ENCODE measurements around the gene SFRP4. TPM values are rescaled to one million over a fixed set of nuclear protein-coding genes. Genes with fewer than 3 reads are reported as not detected.

Gene SFRP4
- total RNA-seq, 4 donors from 2014 or later, result 3.0 to 11.3 (median 6.8) TPM

DNA sequence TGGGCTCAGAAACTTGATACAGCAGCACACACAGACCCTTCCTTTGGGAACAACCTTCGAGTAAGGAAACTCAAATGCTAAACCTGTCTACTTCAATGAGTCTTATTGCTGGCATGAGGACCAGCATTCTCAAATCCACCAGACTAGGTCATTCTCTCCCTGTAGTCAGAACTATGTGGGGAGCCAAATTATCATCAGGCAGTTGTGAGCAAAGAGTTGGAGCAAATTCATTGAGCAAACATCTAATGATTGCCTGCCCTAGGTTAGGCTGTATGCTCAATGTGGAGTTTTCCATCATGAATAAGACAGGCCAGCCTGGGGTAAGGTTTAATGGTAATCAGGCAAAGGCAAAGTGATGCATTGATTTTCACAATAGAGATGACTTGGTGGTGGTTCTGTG lies 7.4 kb upstream of the SFRP4 start:
- intact Hi-C loops (cut with DNase I), result no loop called here
- peaks cover 0 to 11% (median 0%) of the 10 kb centered on the region in 4 donors for H3K27me3 ChIP-seq
- H3K27ac ChIP-seq (replicated peaks in 1 of 4), result peak overlapping the region; percentile 8 to 52 (median 48)
- WGBS, result 73% methylated on average over 1 of the region's 1 CpG
- peaks cover 0 to 15% (median 3%) of the 10 kb centered on the region in 4 donors for H3K9me3 ChIP-seq
- H3K4me1 ChIP-seq, result peaks cover 9 to 45% (median 43%) of the 10 kb centered on the region in 4 donors
- TF ChIP-seq POLR2AphosphoS5 (IDR thresholded peaks at IDR 0.05) (no peak), EP300 (IDR thresholded peaks at IDR 0.05) (no peak), POLR2A (IDR thresholded peaks at IDR 0.05; ENCODE audit: low read depth) (no peak)
- TF ChIP-seq, protein P1, sequence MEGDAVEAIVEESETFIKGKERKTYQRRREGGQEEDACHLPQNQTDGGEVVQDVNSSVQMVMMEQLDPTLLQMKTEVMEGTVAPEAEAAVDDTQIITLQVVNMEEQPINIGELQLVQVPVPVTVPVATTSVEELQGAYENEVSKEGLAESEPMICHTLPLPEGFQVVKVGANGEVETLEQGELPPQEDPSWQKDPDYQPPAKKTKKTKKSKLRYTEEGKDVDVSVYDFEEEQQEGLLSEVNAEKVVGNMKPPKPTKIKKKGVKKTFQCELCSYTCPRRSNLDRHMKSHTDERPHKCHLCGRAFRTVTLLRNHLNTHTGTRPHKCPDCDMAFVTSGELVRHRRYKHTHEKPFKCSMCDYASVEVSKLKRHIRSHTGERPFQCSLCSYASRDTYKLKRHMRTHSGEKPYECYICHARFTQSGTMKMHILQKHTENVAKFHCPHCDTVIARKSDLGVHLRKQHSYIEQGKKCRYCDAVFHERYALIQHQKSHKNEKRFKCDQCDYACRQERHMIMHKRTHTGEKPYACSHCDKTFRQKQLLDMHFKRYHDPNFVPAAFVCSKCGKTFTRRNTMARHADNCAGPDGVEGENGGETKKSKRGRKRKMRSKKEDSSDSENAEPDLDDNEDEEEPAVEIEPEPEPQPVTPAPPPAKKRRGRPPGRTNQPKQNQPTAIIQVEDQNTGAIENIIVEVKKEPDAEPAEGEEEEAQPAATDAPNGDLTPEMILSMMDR (IDR thresholded peaks at IDR 0.05), result no peak
- H3K36me3 ChIP-seq, result no peaks in the 10 kb centered on the region
- no peak for DNase-seq (ENCODE audit: extremely low spot score)
- H3K4me3 ChIP-seq, result no peak overlapping the region

DNA sequence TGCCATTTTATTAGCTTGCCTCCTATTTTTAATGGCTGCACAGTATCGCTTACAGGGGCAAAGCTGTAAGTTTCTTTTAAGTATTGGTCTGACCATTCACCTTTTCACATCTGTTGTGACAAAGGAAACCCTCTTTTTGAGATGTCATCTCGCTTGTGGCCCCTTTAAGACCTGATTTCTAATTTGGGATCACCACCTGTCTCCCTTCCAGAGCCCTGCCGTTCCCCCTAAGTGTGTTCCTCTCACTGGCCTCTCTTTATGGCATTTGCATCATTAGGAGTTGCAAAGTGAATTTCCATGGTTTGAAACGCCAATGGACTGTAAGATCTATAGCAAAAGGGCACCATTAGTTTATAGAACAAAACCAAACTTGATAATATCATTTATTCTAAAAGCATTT lies 5.3 kb upstream of the SFRP4 start:
- Histone ChIP-seq H3K27me3 (peaks cover 0 to 11% (median 0%) of the 10 kb centered on the region in 4 donors), H3K36me3 (no peaks in the 10 kb centered on the region), H3K9me3 (peaks cover 0 to 15% (median 3%) of the 10 kb centered on the region in 4 donors), H3K4me3 (peak overlapping the region; percentile 67 to 83 (median 74)), H3K27ac (replicated peaks in 1 of 4) (peak overlapping the region in 1 of 4 donors; percentile 86), H3K4me1 (peaks cover 10 to 53% (median 49%) of the 10 kb centered on the region in 4 donors)
- WGBS, result 65% methylated on average over 4 of the region's 4 CpGs
- DNase-seq (ENCODE audit: extremely low spot score), result no peak
- TF ChIP-seq, protein P1 (IDR thresholded peaks at IDR 0.05), result no peak
- TF ChIP-seq EP300 (IDR thresholded peaks at IDR 0.05) (no peak), POLR2A (IDR thresholded peaks at IDR 0.05; ENCODE audit: low read depth) (no peak), POLR2AphosphoS5 (IDR thresholded peaks at IDR 0.05) (no peak)
- intact Hi-C loops (cut with DNase I), result no loop called here

DNA sequence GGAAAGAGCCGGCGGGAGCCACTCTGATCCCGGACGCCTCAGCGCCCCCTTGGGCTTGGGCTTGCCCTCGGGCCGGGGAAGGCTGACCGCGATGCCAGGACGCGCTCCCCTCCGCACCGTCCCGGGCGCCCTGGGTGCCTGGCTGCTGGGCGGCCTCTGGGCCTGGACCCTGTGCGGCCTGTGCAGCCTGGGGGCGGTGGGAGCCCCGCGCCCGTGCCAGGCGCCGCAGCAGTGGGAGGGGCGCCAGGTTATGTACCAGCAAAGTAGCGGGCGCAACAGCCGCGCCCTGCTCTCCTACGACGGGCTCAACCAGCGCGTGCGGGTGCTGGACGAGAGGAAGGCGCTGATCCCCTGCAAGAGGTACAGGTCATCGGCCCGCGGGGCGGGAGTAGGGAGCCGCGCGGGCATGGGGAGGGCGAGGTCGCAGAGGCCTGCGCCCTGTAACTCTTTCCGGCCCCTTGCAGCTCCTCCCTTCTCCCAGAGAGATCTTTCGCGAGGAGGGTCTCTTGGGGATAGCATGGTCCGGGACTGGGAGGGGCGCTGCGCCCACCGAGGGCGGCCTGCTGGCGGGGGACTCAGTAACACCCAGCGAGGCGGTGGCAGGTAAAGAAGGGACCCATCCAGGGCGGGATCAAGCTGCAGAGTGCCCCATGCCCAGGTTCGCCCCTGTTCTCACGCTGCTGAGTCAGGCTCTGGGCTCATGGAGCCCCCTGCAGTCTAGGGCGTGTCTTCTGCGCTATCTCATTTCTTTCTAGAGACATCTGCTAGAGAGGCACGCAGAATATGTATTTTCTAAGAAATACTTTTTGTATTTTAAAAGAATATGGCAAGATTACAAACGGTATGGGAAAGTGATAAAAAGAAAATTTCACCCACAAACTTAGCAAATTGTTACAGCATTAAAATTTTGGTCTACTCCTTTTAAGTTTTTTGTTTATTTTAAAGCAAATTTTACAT lies 4.5 kb upstream of the SFRP4 start:
- no peak for DNase-seq (ENCODE audit: extremely low spot score)

DNA sequence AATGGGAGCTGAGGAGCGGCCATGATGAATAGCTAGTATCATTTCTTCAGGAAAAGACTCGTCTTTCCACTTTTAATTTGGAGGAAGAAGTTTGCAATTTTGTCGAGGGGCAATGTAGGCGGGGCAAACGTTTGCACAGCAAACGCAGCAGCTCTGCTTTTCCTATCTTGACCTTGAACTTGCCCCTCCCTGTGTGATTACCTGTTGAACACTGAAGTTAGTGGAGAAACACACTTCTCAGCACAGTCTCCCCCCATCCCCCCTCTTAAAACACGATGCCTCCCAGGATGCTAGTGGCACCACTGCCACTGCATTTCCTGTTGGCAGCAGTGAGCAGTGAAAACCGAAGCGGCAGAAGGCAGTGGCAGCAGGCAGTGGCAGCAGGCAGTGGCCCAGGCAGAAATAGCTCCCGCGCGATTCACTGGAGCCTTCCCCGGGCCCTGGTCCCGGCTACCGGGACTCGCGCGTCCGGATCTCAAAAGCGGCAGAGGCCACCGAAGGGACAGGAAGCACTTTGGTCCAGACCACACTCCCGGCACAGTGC lies 3.8 kb upstream of the SFRP4 start, which contains the start of gene EPDR1:
Gene EPDR1 (plus strand): TSS at position 336 of the 544 bp plus-strand sequence. CDS start 300 bp downstream, outside the sequence.
- peak within 1 kb of the TSS; percentile 78 to 86 (median 84) for H3K27ac ChIP-seq (replicated peaks in 1 of 4)
- H3K4me1 ChIP-seq, result peaks cover 22 to 67% (median 64%) of the 10 kb centered on the region in 4 donors
- H3K36me3 ChIP-seq, result no peaks in the 10 kb centered on the region
- peaks cover 0 to 4% (median under 1%) of the 10 kb centered on the region in 4 donors for H3K9me3 ChIP-seq
- DNase-seq (ENCODE audit: extremely low spot score), result no peak
- peak within 1 kb of the TSS; percentile 67 to 83 (median 74) for H3K4me3 ChIP-seq
- H3K27me3 ChIP-seq, result peaks cover 0 to 24% (median 0%) of the 10 kb centered on the region in 4 donors
- WGBS, result 29% methylated on average over 7 of the region's 22 CpGs
- no peak for TF ChIP-seq POLR2A (IDR thresholded peaks at IDR 0.05; ENCODE audit: low read depth)
- TF ChIP-seq, protein P1 (IDR thresholded peaks at IDR 0.05), result peak in 1 of 3 experiments; percentile 37
- intact Hi-C loops (cut with DNase I), result no loop called here

More for the DNA sequence above, 4.5 kb upstream of the SFRP4 start:
- Histone ChIP-seq H3K36me3 (no peaks in the 10 kb centered on the region), H3K4me3 (peak overlapping the region; percentile 67 to 83 (median 74)), H3K9me3 (peaks cover 0 to 11% (median 3%) of the 10 kb centered on the region in 4 donors), H3K27ac (replicated peaks in 1 of 4) (peak overlapping the region; percentile 78 to 86 (median 84)), H3K27me3 (peaks cover 0 to 18% (median 0%) of the 10 kb centered on the region in 4 donors), H3K4me1 (peaks cover 17 to 60% (median 57%) of the 10 kb centered on the region in 4 donors)
- 9% methylated on average over 21 of the region's 63 CpGs for WGBS
- intact Hi-C loops (cut with DNase I), result no loop called here
- TF ChIP-seq, protein P1 (IDR thresholded peaks at IDR 0.05), result peak in 1 of 3 experiments; percentile 10
- no peak for TF ChIP-seq POLR2AphosphoS5 (IDR thresholded peaks at IDR 0.05)
